Activated gamma-delta T cell treated with Interleukin-2 at 50 U/mL for 16 hours (primary cell): ENCODE data around the gene SNTG2.

Source experiments
- DNase-seq: peaks from one replicate; pipeline ENCODE4 v3.0.0-alpha.2; 2020

Gene SNTG2

GRCh38 chr2:954687-955000 is 4.0 kb downstream of the SNTG2 start:
- no peak for DNase-seq

GRCh38 chr2:955829-956731 is 5.4 kb downstream of the SNTG2 start:
- DNase-seq, result no peak

- no peak for DNase-seq
Observed at GRCh38 chr2:959457-959856, 8.8 kb downstream of the SNTG2 start.

- DNase-seq, result no peak
Observed at GRCh38 chr2:960061-960736, 9.6 kb downstream of the SNTG2 start.

- no peak for DNase-seq
Observed at GRCh38 chr2:961786-962185, 11.1 kb downstream of the SNTG2 start.

GRCh38 chr2:963876-964275 is 13.2 kb downstream of the SNTG2 start:
- DNase-seq, result no peak

GRCh38 chr2:964562-964961 is 13.9 kb downstream of the SNTG2 start:
- no peak for DNase-seq

GRCh38 chr2:965640-966147 is 15.0 kb downstream of the SNTG2 start:
- DNase-seq, result no peak

GRCh38 chr2:973129-973528 is 22.5 kb downstream of the SNTG2 start:
- DNase-seq, result no peak

- DNase-seq, result peak; percentile 46
Observed at GRCh38 chr2:974054-974453, 23.4 kb downstream of the SNTG2 start.

- DNase-seq, result no peak
Observed at GRCh38 chr2:974502-974901, 23.9 kb downstream of the SNTG2 start.

GRCh38 chr2:975095-975494 is 24.4 kb downstream of the SNTG2 start:
- no peak for DNase-seq

GRCh38 chr2:979069-979928 is 28.6 kb downstream of the SNTG2 start:
- DNase-seq, result no peak

- no peak for DNase-seq
Observed at GRCh38 chr2:980176-980575, 29.5 kb downstream of the SNTG2 start.

GRCh38 chr2:981258-981657 is 30.6 kb downstream of the SNTG2 start:
- DNase-seq, result no peak

- DNase-seq, result no peak
Observed at GRCh38 chr2:981759-982158, 31.1 kb downstream of the SNTG2 start.

- DNase-seq, result no peak
Observed at GRCh38 chr2:985317-985898, 34.8 kb downstream of the SNTG2 start.

GRCh38 chr2:987789-988188 is 37.1 kb downstream of the SNTG2 start:
- DNase-seq, result no peak

GRCh38 chr2:989781-990467 is 39.3 kb downstream of the SNTG2 start:
- no peak for DNase-seq

- DNase-seq, result no peak
Observed at GRCh38 chr2:990970-991369, 40.3 kb downstream of the SNTG2 start.

GRCh38 chr2:1002350-1002749 is 51.7 kb downstream of the SNTG2 start:
- DNase-seq, result no peak

- no peak for DNase-seq
Observed at GRCh38 chr2:1004398-1004797, 53.7 kb downstream of the SNTG2 start.
